ENCODE results near the gene ZNF587. TPM values are rescaled to one million over a fixed set of nuclear protein-coding genes. Genes with fewer than 3 reads are reported as not detected.

ZNF587 gene
- total and polyA plus RNA-seq, 2 of the 8 experiments (the other 6 are each of a cell fraction or from before 2014, with no cell fraction given): 18.1 to 42.1 TPM

DNA sequence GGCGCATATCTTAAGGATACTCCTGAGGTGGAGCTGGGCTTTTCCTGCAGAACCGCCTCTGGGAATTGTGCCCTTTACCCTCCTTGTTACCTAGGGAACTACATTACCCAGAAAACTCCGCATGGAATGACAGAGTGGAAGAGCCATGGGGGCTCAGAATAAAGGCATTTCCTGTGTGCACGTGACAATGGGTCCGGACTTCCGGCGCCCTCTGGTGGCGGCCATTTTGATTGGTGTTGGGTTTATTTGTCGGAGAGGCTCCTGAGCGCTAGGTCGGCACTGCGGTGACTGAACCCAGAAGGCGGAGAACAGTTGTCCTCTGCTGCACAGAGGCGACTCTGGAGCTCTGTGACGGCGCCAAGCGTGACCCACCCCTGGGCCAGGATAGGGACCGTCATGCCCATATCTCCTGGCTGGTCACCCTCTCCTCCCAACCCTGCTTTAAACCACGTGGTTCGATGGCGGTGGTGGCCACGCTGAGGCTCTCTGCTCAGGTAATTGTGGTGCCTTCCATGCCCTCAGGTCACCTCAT is 19.5 kb upstream of the ZNF587 start, which contains the start of gene ZNF587B:
ZNF587B (plus strand) TSS at position 229 of the 532 bp plus-strand sequence; CDS start at position 459, 230 bp downstream.
- Histone ChIP-seq H3K4me3 (ENCODE audit: extremely low read depth in 1 of 4, insufficient read depth in 2 of 4, low read depth in 3 of 4, low read length in 4 of 4) (peak within 1 kb of the TSS; percentile 73 to 99 (median 94)), H4K91ac (replicated peaks; ENCODE audit: insufficient read length, low read length) (peak within 1 kb of the TSS; percentile 6), H3K4me2 (ENCODE audit: insufficient read depth in 1 of 2, low read depth in 2 of 2, low read length in 2 of 2) (peak within 1 kb of the TSS; percentile 81 to 91), H3K27ac (ENCODE audit: low read depth, low read length) (peak within 1 kb of the TSS; percentile 96), H3K23ac (ENCODE audit: insufficient read length) (no peak within 1 kb of the TSS), H3K4me1 (replicated peaks in 1 of 4; ENCODE audit: control insufficient read depth in 3 of 4, insufficient read depth in 4 of 4, low read length in 3 of 4) (peaks cover 0 to 8% (median 5%) of the 10 kb centered on the region in 4 experiments; a peak in 4 of 7 replicates), H3K18ac (ENCODE audit: extremely low read depth, low read length) (peak within 1 kb of the TSS; percentile 63), H3K4ac (replicated peaks; ENCODE audit: insufficient read length, low read depth, low read length) (peak within 1 kb of the TSS; percentile 98), H3K79me1 (ENCODE audit: low read depth, low read length) (peaks cover 5% of the 10 kb centered on the region), H3K9me3 (ENCODE audit: insufficient read depth in 2 of 2, low read depth in 1 of 2, low read length in 1 of 2) (no peaks in the 10 kb centered on the region), H2BK120ac (replicated peaks; ENCODE audit: low read depth, low read length) (no peak within 1 kb of the TSS), H3K79me2 (ENCODE audit: control insufficient read depth in 1 of 2, insufficient read depth in 2 of 2, low read length in 2 of 2) (peaks cover 19 to 56% of the 10 kb centered on the region in 2 experiments), H4K5ac (ENCODE audit: insufficient read length, low read depth, low read length) (peak within 1 kb of the TSS; percentile 85), H3K27me3 (replicated peaks in 1 of 4; ENCODE audit: control insufficient read depth in 3 of 4, extremely low read depth in 1 of 4, insufficient read depth in 3 of 4, low read length in 3 of 4) (no peaks in the 10 kb centered on the region), H4K8ac (ENCODE audit: extremely low read depth, insufficient read depth, low read length) (peak within 1 kb of the TSS; percentile 99; the same call in 1 of the 2 replicates), H2BK15ac (ENCODE audit: low read length) (no peak within 1 kb of the TSS), H3K14ac (ENCODE audit: insufficient read length) (no peak within 1 kb of the TSS), H2AFZ (ENCODE audit: low read length) (peak within 1 kb of the TSS; percentile 24; the same call in 1 of the 2 replicates), H3K56ac (replicated peaks; ENCODE audit: insufficient read length, low read depth, low read length) (peak within 1 kb of the TSS; percentile 81), H2AK5ac (ENCODE audit: low read depth, low read length) (peak within 1 kb of the TSS; percentile 91; the same call in 1 of the 2 replicates), H2BK12ac (ENCODE audit: low read depth, low read length) (no peak within 1 kb of the TSS; the same call in none of the 2 replicates), H3K23me2 (ENCODE audit: low read depth, low read length) (no peaks in the 10 kb centered on the region), H4K20me1 (replicated peaks in 1 of 2; ENCODE audit: control insufficient read depth in 1 of 2, insufficient read depth in 2 of 2, low read length in 2 of 2) (peaks cover 0 to 3% of the 10 kb centered on the region in 2 experiments), H3K36me3 (ENCODE audit: control insufficient read depth in 2 of 4, insufficient read depth in 4 of 4, low read length in 3 of 4) (no peaks in the 10 kb centered on the region; a peak in 1 of 8 replicates), H2BK20ac (ENCODE audit: low read length) (no peak within 1 kb of the TSS), H3K9ac (replicated peaks in 1 of 4; ENCODE audit: extremely low read depth in 1 of 4, low read depth in 3 of 4, low read length in 3 of 4) (peak within 1 kb of the TSS; percentile 66 to 99 (median 88)), H2BK5ac (ENCODE audit: low read depth, low read length) (peak within 1 kb of the TSS; percentile 85)
- peak; percentile 97 for FAIRE-seq
- CTCF ChIA-PET (ENCODE audit: partially characterized antibody): interaction anchor here (0.6 to 3.3 kb wide), 9 partner anchors 10 to 83 kb away, joined by 3 to 15 read pairs (median 4); partner anchors contain the start of genes ZNF552 and ZNF776
- POLR2A ChIA-PET (ENCODE audit: partially characterized antibody): interaction anchor here (0.6 to 5.1 kb wide), 20 partner anchors 11 to 271 kb away, joined by 3 to 52 read pairs (median 4); partner anchors contain the start of genes ZNF154, ZNF418, ZNF552 and ZNF586
- WGBS, 2 experiments (ENCODE audit: extremely low coverage in 1 of 2, insufficient coverage in 1 of 2, insufficient read length in 1 of 2, insufficient replicate concordance in 2 of 2, low coverage in 1 of 2, low lambda C conversion rate in 2 of 2, missing lambda C conversion rate in 1 of 2): 3% methylated on average over 22 of the region's 22 CpGs; no CpG with 5 or more reads in 1 of the 2 experiments
- peak; percentile 77 to 92 for DNase-seq (ENCODE audit: low read depth in 1 of 2, low spot score in 2 of 2)
- TF ChIP-seq TAF7 (optimal IDR thresholded peaks at IDR 0.05; ENCODE audit: borderline replicate concordance, low read depth, low read length) (peak; percentile 69), RXRA (IDR thresholded peaks at IDR 0.05; ENCODE audit: insufficient read depth, low read depth, low read length) (no peak), SRF (IDR thresholded peaks at IDR 0.05; ENCODE audit: low read depth, low read length) (no peak), BACH1 (IDR thresholded peaks at IDR 0.05; ENCODE audit: low read length) (no peak), JUND (IDR thresholded peaks at IDR 0.05; ENCODE audit: low read length) (no peak), CHD1 (IDR thresholded peaks at IDR 0.05; ENCODE audit: low read depth, low read length) (no peak), TCF12 (IDR thresholded peaks at IDR 0.05; ENCODE audit: low read depth, low read length) (0 out of 2 replicates have a peak, but pooled peaks have one; percentile 31), POLR2AphosphoS5 (IDR thresholded peaks at IDR 0.05; ENCODE audit: low read depth, low read length) (peak; percentile 95), GTF2F1 (IDR thresholded peaks at IDR 0.05; ENCODE audit: borderline replicate concordance, low read depth, low read length) (no peak), KDM1A (IDR thresholded peaks at IDR 0.05; ENCODE audit: borderline replicate concordance, low read length) (no peak), EZH2 (IDR thresholded peaks at IDR 0.05; ENCODE audit: low read depth, low read length, severe bottlenecking) (no peak), SIRT6 (IDR thresholded peaks at IDR 0.05; ENCODE audit: low read length) (no peak), CTBP2 (IDR thresholded peaks at IDR 0.05; ENCODE audit: borderline replicate concordance, insufficient read depth, insufficient read length, low read length) (no peak)

Data from H1 (cell line).